B cell (primary cell): ENCODE measurements around the gene TBCEL. TPM values are rescaled to one million over a fixed set of nuclear protein-coding genes. Genes with fewer than 3 reads are reported as not detected.

ENCODE experiments used
- ATAC-seq: fragments of 200-7000 bp; cut with Tn5 transposase; one replicate; pipeline ENCODE4 v1.10.0; 2021; ENCODE audit warnings: low read depth, mild to moderate bottlenecking, moderate number of reproducible peaks, moderate library complexity
- CTCF ChIA-PET: fragments of 350-600 bp; sonication (Branson Sonifier 250); formaldehyde crosslinking; loops from one replicate; lab custom pipeline; 2021; ENCODE audit warnings: antibody characterized with exemption, inconsistent platforms; lab: Charles Lee
- POLR2A ChIA-PET: fragments of 350-600 bp; sonication (Branson Sonifier 250); formaldehyde crosslinking; loops from one replicate; lab custom pipeline; 2021; ENCODE audit warnings: antibody characterized with exemption; lab: Charles Lee
- DNase-seq: peaks from one replicate; pipeline ENCODE4 v3.0.0; 2013
- H2AFZ ChIP-seq: 2 replicates; pipeline ENCODE4 v1.6.1; 2012; ENCODE audit warnings: mild to moderate bottlenecking, low read depth, low read length; ENCODE audit not compliant: insufficient read depth, poor library complexity, severe bottlenecking
- H3K27ac ChIP-seq, 2 donors: 1 replicate in 1 of 2; 2 replicates in 1 of 2; pipeline ENCODE4 v1.5.1; 2012 to 2013; ENCODE audit warnings: low read length in 2 of 2, mild to moderate bottlenecking in 2 of 2, moderate library complexity in 1 of 2
- H3K27me3 ChIP-seq, 4 experiments: fragments of 200-600 bp in 1 of 4; sonication (generic) in 1 of 4; replicated peaks in 1 of 4; 1 replicate in 2 of 4; 2 replicates in 2 of 4; pipeline versions ENCODE4 v1.6.1 to v1.7.0; 2013 to 2016; ENCODE audit warnings: low read length in 3 of 4, mild to moderate bottlenecking in 2 of 4, mixed read lengths in 1 of 4, moderate library complexity in 1 of 4; ENCODE audit not compliant: insufficient read depth in 4 of 4, control insufficient read depth in 3 of 4; ENCODE audit errors: control extremely low read depth in 1 of 4
- H3K36me3 ChIP-seq, 2 experiments: replicated peaks in 1 of 2; 1 replicate in 1 of 2; 2 replicates in 1 of 2; pipeline versions ENCODE4 v1.6.1 to v1.7.1; 2013; ENCODE audit warnings: low read length in 1 of 2; ENCODE audit not compliant: insufficient read depth in 2 of 2, control insufficient read depth in 1 of 2; ENCODE audit errors: control extremely low read depth in 1 of 2, extremely low read depth in 1 of 2
- H3K4me1 ChIP-seq, 2 donors: fragments of 200-600 bp in 1 of 2; sonication (generic) in 1 of 2; 1 replicate in 1 of 2; 2 replicates in 1 of 2; pipeline versions ENCODE4 v1.5.1 to v1.6.1; 2013 to 2017; ENCODE audit warnings: low read length in 2 of 2; ENCODE audit not compliant: control insufficient read depth in 2 of 2, insufficient read depth in 2 of 2
- H3K4me2 ChIP-seq: replicated peaks from 2 replicates; pipeline ENCODE3; 2012; ENCODE audit warnings: mild to moderate bottlenecking, low read depth, low read length; ENCODE audit not compliant: poor library complexity, severe bottlenecking
- H3K4me3 ChIP-seq, 5 experiments: fragments of 200-600 bp in 1 of 5; sonication (generic) in 1 of 5; 1 replicate in 3 of 5; 2 replicates in 2 of 5; pipeline versions ENCODE4 v1.5.1 to v1.7.0; 2011 to 2016; ENCODE audit warnings: low read length in 4 of 5, mild to moderate bottlenecking in 4 of 5, low read depth in 2 of 5, control low read depth in 1 of 5, moderate library complexity in 1 of 5; ENCODE audit not compliant: insufficient read depth in 1 of 5; ENCODE audit errors: control extremely low read depth in 1 of 5, extremely low read depth in 1 of 5
- H3K79me2 ChIP-seq: fragments of 200-600 bp; sonication (generic); one replicate; pipeline ENCODE4 v1.6.0; 2016; ENCODE audit warnings: low read length; ENCODE audit not compliant: control insufficient read depth, insufficient read depth
- H3K9ac ChIP-seq: fragments of 200-600 bp; sonication (generic); 2 replicates; pipeline ENCODE4 v1.6.1; 2017; ENCODE audit warnings: mild to moderate bottlenecking, low read length, moderate library complexity
- H3K9me3 ChIP-seq, 3 donors: one replicate each; pipeline versions ENCODE4 v1.6.1 to v1.7.1; 2013; ENCODE audit warnings: low read length in 2 of 3; ENCODE audit not compliant: control insufficient read depth in 2 of 3, insufficient read depth in 1 of 3; ENCODE audit errors: control extremely low read depth in 1 of 3
- H4K20me1 ChIP-seq: 2 replicates; pipeline ENCODE4 v1.6.0; 2012; ENCODE audit warnings: mild to moderate bottlenecking, low read length; ENCODE audit not compliant: insufficient read depth, control insufficient read depth, poor library complexity, severe bottlenecking
- H3K27ac Mint-ChIP-seq: one replicate; pipeline ENCODE4 v1.8.0; 2021; ENCODE audit warnings: mixed read lengths
- H3K27me3 Mint-ChIP-seq: one replicate; pipeline ENCODE4 v1.8.0; 2021; ENCODE audit warnings: mixed read lengths
- H3K4me1 Mint-ChIP-seq: one replicate; pipeline ENCODE4 v1.8.0; 2021; ENCODE audit warnings: mixed read lengths
- H3K4me3 Mint-ChIP-seq: one replicate; pipeline ENCODE4 v1.8.0; 2021; ENCODE audit warnings: mixed read lengths
- H3K9me3 Mint-ChIP-seq: one replicate; pipeline ENCODE4 v1.8.0; 2022; ENCODE audit warnings: mixed read lengths; ENCODE audit not compliant: insufficient read depth
- EZH2 ChIP-seq: IDR thresholded peaks from 2 replicates; pipeline ENCODE4 v1.6.1; 2012; ENCODE audit warnings: borderline replicate concordance, low read depth, mild to moderate bottlenecking, moderate library complexity, low read length; ENCODE audit not compliant: insufficient read depth, poor library complexity, severe bottlenecking
- WGBS: methylation state at CpG from one replicate; pipeline ENCODE4 v1.1.5; 2013; ENCODE audit warnings: missing lambda C conversion rate; ENCODE audit not compliant: insufficient coverage; 5-methylcytosine and 5-hydroxymethylcytosine counted together
- intact Hi-C: fragments of 100-400 bp; cut with micrococcal nuclease; formaldehyde crosslinking; loops from one replicate; pipeline ENCODE4 v1.10.0; 2022
- polyA plus RNA-seq: library from polyadenylated mRNA; depleted of rRNA; stranded (reverse); fragments of >200 nt; gene quantifications from 2 replicates; pipeline ENCODE4 v1.2.3, GENCODE V29; 2012
- total RNA-seq, 2 donors: library from RNA; stranded (reverse); fragments of 120-200 nt in 1 of 2; gene quantifications; 1 replicate in 1 of 2; 2 replicates in 1 of 2; pipeline versions ENCODE4 v1.2.3 to v1.2.4, GENCODE V29; 2013 to 2022
- TF ChIP-seq, protein P1 (sequence below): fragments of 200-600 bp; IDR thresholded peaks from one replicate; pipeline ENCODE4 v1.8.0; 2022; ENCODE audit warnings: antibody characterized with exemption, mild to moderate bottlenecking

TBCEL gene
- total and polyA plus RNA-seq, 2 donors (not counting 1 experiment from before 2014, with no cell fraction given): 3.5 to 22.8 TPM

DNA sequence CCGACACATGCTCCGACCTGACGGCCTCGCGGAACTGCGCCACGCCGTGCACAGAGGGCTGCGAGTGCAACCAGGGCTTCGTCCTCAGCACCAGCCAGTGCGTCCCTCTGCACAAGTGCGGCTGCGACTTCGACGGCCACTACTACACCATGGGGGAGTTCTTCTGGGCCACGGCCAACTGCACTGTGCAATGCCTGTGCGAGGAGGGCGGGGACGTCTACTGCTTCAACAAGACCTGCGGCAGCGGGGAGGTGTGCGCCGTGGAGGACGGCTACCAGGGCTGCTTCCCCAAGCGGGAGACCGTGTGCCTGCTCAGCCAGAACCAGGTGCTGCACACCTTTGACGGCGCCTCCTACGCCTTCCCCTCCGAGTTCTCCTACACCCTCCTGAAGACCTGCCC is 103.9 kb downstream of the TBCEL start:
- ATAC-seq (no peak), DNase-seq (no peak)
- Mint-ChIP-seq H3K27me3 (peaks cover 14% of the 10 kb centered on the region), H3K9me3 (peaks cover 3% of the 10 kb centered on the region), H3K4me3 (no peak overlapping the region), H3K27ac (no peak overlapping the region), H3K4me1 (no peaks in the 10 kb centered on the region)
- CTCF ChIA-PET: interaction anchor here (0.7 kb wide), 1 partner anchor 37 kb away, joined by 3 read pairs; no protein-coding TSS in a partner anchor
- Histone ChIP-seq H3K79me2 (no peaks in the 10 kb centered on the region), H3K9ac (no peak overlapping the region), H3K4me1 (no peaks in the 10 kb centered on the region), H3K36me3 (no peaks in the 10 kb centered on the region), H3K4me3 (no peak overlapping the region), H3K4me2 (no peak overlapping the region), H4K20me1 (no peaks in the 10 kb centered on the region), H3K9me3 (peaks cover 0 to under 1% (median 0%) of the 10 kb centered on the region in 3 donors), H2AFZ (no peak overlapping the region), H3K27ac (no peak overlapping the region), H3K27me3 (no peaks in the 10 kb centered on the region)
- WGBS: 97% methylated on average over 28 of the region's 30 CpGs
- no peak for TF ChIP-seq EZH2
- TF ChIP-seq, protein P1, sequence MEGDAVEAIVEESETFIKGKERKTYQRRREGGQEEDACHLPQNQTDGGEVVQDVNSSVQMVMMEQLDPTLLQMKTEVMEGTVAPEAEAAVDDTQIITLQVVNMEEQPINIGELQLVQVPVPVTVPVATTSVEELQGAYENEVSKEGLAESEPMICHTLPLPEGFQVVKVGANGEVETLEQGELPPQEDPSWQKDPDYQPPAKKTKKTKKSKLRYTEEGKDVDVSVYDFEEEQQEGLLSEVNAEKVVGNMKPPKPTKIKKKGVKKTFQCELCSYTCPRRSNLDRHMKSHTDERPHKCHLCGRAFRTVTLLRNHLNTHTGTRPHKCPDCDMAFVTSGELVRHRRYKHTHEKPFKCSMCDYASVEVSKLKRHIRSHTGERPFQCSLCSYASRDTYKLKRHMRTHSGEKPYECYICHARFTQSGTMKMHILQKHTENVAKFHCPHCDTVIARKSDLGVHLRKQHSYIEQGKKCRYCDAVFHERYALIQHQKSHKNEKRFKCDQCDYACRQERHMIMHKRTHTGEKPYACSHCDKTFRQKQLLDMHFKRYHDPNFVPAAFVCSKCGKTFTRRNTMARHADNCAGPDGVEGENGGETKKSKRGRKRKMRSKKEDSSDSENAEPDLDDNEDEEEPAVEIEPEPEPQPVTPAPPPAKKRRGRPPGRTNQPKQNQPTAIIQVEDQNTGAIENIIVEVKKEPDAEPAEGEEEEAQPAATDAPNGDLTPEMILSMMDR: no peak
- intact Hi-C loops: no loop called here
- POLR2A ChIA-PET: no interaction called here

DNA sequence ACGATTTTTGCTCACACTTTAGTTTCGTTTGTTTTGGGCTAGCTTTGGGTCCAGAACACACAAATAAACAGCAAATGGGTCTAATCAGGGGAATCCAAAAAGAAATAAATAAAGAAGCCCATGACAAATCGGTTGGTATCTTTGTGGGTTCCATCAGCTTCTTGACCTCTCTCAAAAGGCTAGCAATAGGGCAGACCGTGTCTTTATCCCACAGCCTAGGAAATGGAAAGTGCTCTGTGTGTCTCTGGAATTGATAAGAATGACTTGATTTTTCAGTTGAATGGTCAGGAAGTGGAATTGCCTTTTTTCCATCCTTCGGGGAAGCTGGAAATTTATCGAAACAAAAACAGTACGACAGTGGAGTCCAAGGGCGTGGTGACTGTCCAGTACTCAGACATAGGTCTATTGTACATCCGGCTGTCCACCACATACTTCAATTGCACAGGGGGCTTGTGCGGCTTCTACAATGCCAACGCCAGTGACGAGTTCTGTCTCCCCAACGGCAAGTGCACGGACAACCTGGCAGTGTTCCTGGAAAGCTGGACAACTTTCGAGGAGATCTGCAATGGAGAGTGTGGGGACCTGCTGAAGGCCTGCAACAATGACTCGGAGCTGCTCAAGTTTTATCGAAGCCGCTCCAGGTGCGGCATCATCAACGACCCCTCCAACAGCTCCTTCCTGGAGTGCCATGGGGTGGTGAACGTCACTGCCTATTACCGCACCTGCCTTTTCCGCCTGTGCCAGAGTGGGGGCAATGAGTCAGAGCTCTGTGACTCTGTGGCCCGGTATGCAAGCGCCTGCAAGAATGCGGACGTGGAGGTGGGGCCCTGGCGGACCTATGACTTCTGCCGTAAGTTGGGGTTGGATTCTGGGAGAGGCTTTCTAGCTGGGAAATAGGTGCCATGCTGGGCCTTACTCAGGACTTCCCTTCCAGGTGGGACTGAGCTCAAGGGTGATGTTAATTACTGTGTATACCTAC is 105.7 kb downstream of the TBCEL start:
- H3K4me3 ChIP-seq: no peak overlapping the region
- ATAC-seq: no peak
- CTCF ChIA-PET: no interaction called here
- no peak overlapping the region for H3K4me2 ChIP-seq
- H3K9ac ChIP-seq: no peak overlapping the region
- intact Hi-C loops: no loop called here
- no peak overlapping the region for H3K27ac ChIP-seq
- H3K36me3 ChIP-seq: no peaks in the 10 kb centered on the region
- Mint-ChIP-seq H3K4me1 (no peaks in the 10 kb centered on the region), H3K27me3 (peaks cover 15% of the 10 kb centered on the region), H3K27ac (no peak overlapping the region), H3K4me3 (no peak overlapping the region), H3K9me3 (no peaks in the 10 kb centered on the region)
- no peak for DNase-seq
- no peaks in the 10 kb centered on the region for H3K27me3 ChIP-seq
- H3K4me1 ChIP-seq: no peaks in the 10 kb centered on the region
- no peak overlapping the region for H2AFZ ChIP-seq
- no peaks in the 10 kb centered on the region for H3K79me2 ChIP-seq
- no peaks in the 10 kb centered on the region for H3K9me3 ChIP-seq
- WGBS: 98% methylated on average over 26 of the region's 29 CpGs
- no peaks in the 10 kb centered on the region for H4K20me1 ChIP-seq
- TF ChIP-seq, protein P1: no peak
- no peak for TF ChIP-seq EZH2
- POLR2A ChIA-PET: no interaction called here
